Activated naive CD8-positive, alpha-beta T cell treated with anti-CD3 and anti-CD28 coated beads, Interleukin-2, amount 10 ng/mL, durations not matched to agents 7 days and 5 days (primary cell): ENCODE measurements around the gene CPVL. TPM values are rescaled to one million over a fixed set of nuclear protein-coding genes. Genes with fewer than 3 reads are reported as not detected.
"Not testable (repeated sequence)": the region's sequence is repeated elsewhere in the genome, so short reads cannot be mapped to it uniquely, and the experiment has no call there.

Experiments
- ATAC-seq: fragments of 150-1000 bp; cut with Tn5 transposase; one replicate; pipeline ENCODE4 v1.10.0; 2021; ENCODE audit warnings: low read depth, moderate library complexity
- POLR2A ChIA-PET: fragments of 350-600 bp; sonication (Branson Sonifier 250); formaldehyde crosslinking; loops from one replicate; lab custom pipeline; 2021; ENCODE audit warnings: antibody characterized with exemption; lab: Charles Lee
- DNase-seq: peaks from one replicate; pipeline ENCODE4 v3.0.0; 2021
- H3K27ac Mint-ChIP-seq: one replicate; pipeline ENCODE4 v1.8.0; 2022; ENCODE audit warnings: mild to moderate bottlenecking, mixed read lengths
- H3K27me3 Mint-ChIP-seq: one replicate; pipeline ENCODE4 v1.8.0; 2022; ENCODE audit warnings: mild to moderate bottlenecking, moderate library complexity, mixed read lengths
- H3K36me3 Mint-ChIP-seq: one replicate; pipeline ENCODE4 v1.8.0; 2021; ENCODE audit warnings: mild to moderate bottlenecking, mixed read lengths
- H3K4me1 Mint-ChIP-seq: one replicate; pipeline ENCODE4 v1.8.0; 2021; ENCODE audit warnings: mixed read lengths
- H3K4me3 Mint-ChIP-seq: one replicate; pipeline ENCODE4 v1.8.0; 2022; ENCODE audit warnings: mild to moderate bottlenecking, moderate library complexity, mixed read lengths
- H3K9me3 Mint-ChIP-seq: one replicate; pipeline ENCODE4 v1.8.0; 2021; ENCODE audit warnings: mixed read lengths
- total RNA-seq, 2 experiments: library from RNA; stranded (reverse); gene quantifications; one replicate each; pipeline ENCODE4 v1.2.3, GENCODE V29; 2021

The CPVL gene
- total RNA-seq, 2 experiments from 2014 or later: 0.75 to 1.2 TPM

GRCh38 chr7:29105752-29106668 is 40.3 kb downstream of the CPVL start:
- ATAC-seq: peak; percentile 56
- H3K4me1 Mint-ChIP-seq: peaks cover 3% of the 10 kb centered on the region

GRCh38 chr7:29105191-29105590 is 41.1 kb downstream of the CPVL start:
- no peak for DNase-seq
- Mint-ChIP-seq H3K36me3 (no peaks in the 10 kb centered on the region), H3K4me3 (no peak overlapping the region), H3K27me3 (peaks cover 13% of the 10 kb centered on the region), H3K9me3 (no peaks in the 10 kb centered on the region), H3K4me1 (peaks cover 3% of the 10 kb centered on the region), H3K27ac (no peak overlapping the region)
- POLR2A ChIA-PET: no interaction called here
- ATAC-seq: no peak

More at GRCh38 chr7:29105752-29106668, 40.3 kb downstream of the CPVL start:
- H3K27me3 Mint-ChIP-seq: peaks cover 20% of the 10 kb centered on the region
- no peak overlapping the region for H3K4me3 Mint-ChIP-seq
- POLR2A ChIA-PET: interaction anchor here (1.1 kb wide), 1 partner anchor 179 kb away, joined by 3 read pairs; no protein-coding TSS in a partner anchor
- H3K27ac Mint-ChIP-seq: no peak overlapping the region
- peak; percentile 30 for DNase-seq
- H3K9me3 Mint-ChIP-seq: no peaks in the 10 kb centered on the region
- H3K36me3 Mint-ChIP-seq: no peaks in the 10 kb centered on the region

GRCh38 chr7:29102558-29103151 is 43.7 kb downstream of the CPVL start:
- Mint-ChIP-seq H3K27me3 (peaks cover 4% of the 10 kb centered on the region), H3K4me3 (no peak overlapping the region), H3K36me3 (no peaks in the 10 kb centered on the region), H3K4me1 (peaks cover 3% of the 10 kb centered on the region), H3K27ac (no peak overlapping the region), H3K9me3 (no peaks in the 10 kb centered on the region)
- DNase-seq: peak; percentile 36
- POLR2A ChIA-PET: no interaction called here
- peak; percentile 45 for ATAC-seq

- Mint-ChIP-seq H3K36me3 (no peaks in the 10 kb centered on the region), H3K4me3 (no peak overlapping the region), H3K9me3 (no peaks in the 10 kb centered on the region), H3K27ac (no peak overlapping the region), H3K27me3 (peaks cover 4% of the 10 kb centered on the region), H3K4me1 (peaks cover 3% of the 10 kb centered on the region)
- no peak for DNase-seq
- ATAC-seq: no peak
- POLR2A ChIA-PET: no interaction called here
Observed at GRCh38 chr7:29100924-29101323, 45.4 kb downstream of the CPVL start.

- H3K36me3 Mint-ChIP-seq: no peaks in the 10 kb centered on the region
- H3K27ac Mint-ChIP-seq: no peak overlapping the region
- H3K9me3 Mint-ChIP-seq: no peaks in the 10 kb centered on the region
- H3K27me3 Mint-ChIP-seq: peaks cover 4% of the 10 kb centered on the region
- POLR2A ChIA-PET: no interaction called here
- DNase-seq (no peak), ATAC-seq (no peak)
- peaks cover 3% of the 10 kb centered on the region for H3K4me1 Mint-ChIP-seq
- no peak overlapping the region for H3K4me3 Mint-ChIP-seq
Observed at GRCh38 chr7:29099896-29100847, 46.2 kb downstream of the CPVL start.

- no peak for DNase-seq
- no peak overlapping the region for H3K27ac Mint-ChIP-seq
Observed at GRCh38 chr7:29096446-29096730, 49.9 kb downstream of the CPVL start.

GRCh38 chr7:29095631-29096445 is 50.5 kb downstream of the CPVL start:
- POLR2A ChIA-PET: no interaction called here
- Mint-ChIP-seq H3K27ac (no peak overlapping the region), H3K27me3 (peaks cover 18% of the 10 kb centered on the region), H3K4me3 (no peak overlapping the region), H3K4me1 (peaks cover 9% of the 10 kb centered on the region), H3K36me3 (no peaks in the 10 kb centered on the region), H3K9me3 (no peaks in the 10 kb centered on the region)
- DNase-seq: no peak
- no peak for ATAC-seq

More at GRCh38 chr7:29096446-29096730, 49.9 kb downstream of the CPVL start:
- Mint-ChIP-seq H3K9me3 (no peaks in the 10 kb centered on the region), H3K4me1 (peaks cover 3% of the 10 kb centered on the region), H3K27me3 (peaks cover 21% of the 10 kb centered on the region), H3K36me3 (no peaks in the 10 kb centered on the region), H3K4me3 (no peak overlapping the region)
- no peak for ATAC-seq
- POLR2A ChIA-PET: no interaction called here

GRCh38 chr7:29093091-29093490 is 53.2 kb downstream of the CPVL start:
- POLR2A ChIA-PET, H3K36me3 Mint-ChIP-seq, H3K27ac Mint-ChIP-seq, H3K4me3 Mint-ChIP-seq, H3K9me3 Mint-ChIP-seq, DNase-seq, ATAC-seq: not testable (repeated sequence)
- Mint-ChIP-seq H3K27me3 (peaks cover 21% of the 10 kb centered on the region), H3K4me1 (peaks cover 13% of the 10 kb centered on the region)

- Mint-ChIP-seq H3K27ac (peak overlapping the region; percentile 85), H3K9me3 (no peaks in the 10 kb centered on the region), H3K4me1 (peaks cover 13% of the 10 kb centered on the region), H3K4me3 (peak overlapping the region; percentile 75), H3K27me3 (peaks cover 21% of the 10 kb centered on the region), H3K36me3 (no peaks in the 10 kb centered on the region)
- DNase-seq: no peak
- POLR2A ChIA-PET: interaction anchor here (0.6 kb wide), 1 partner anchor 65 kb away, joined by 3 read pairs; no protein-coding TSS in a partner anchor
- ATAC-seq: peak; percentile 88
Observed at GRCh38 chr7:29091715-29092114, 54.6 kb downstream of the CPVL start.

GRCh38 chr7:29090836-29091601 is 55.3 kb downstream of the CPVL start:
- DNase-seq: no peak
- POLR2A ChIA-PET: no interaction called here
- Mint-ChIP-seq H3K4me1 (peaks cover 13% of the 10 kb centered on the region), H3K27me3 (peaks cover 21% of the 10 kb centered on the region), H3K36me3 (no peaks in the 10 kb centered on the region), H3K4me3 (peak overlapping the region; percentile 75), H3K27ac (peak overlapping the region; percentile 85), H3K9me3 (no peaks in the 10 kb centered on the region)
- peak; percentile 43 for ATAC-seq

GRCh38 chr7:29090151-29090805 is 56.1 kb downstream of the CPVL start:
- Mint-ChIP-seq H3K27me3 (peaks cover 21% of the 10 kb centered on the region), H3K4me1 (peaks cover 13% of the 10 kb centered on the region), H3K4me3 (peak overlapping the region; percentile 75), H3K9me3 (no peaks in the 10 kb centered on the region), H3K27ac (no peak overlapping the region), H3K36me3 (no peaks in the 10 kb centered on the region)
- POLR2A ChIA-PET: no interaction called here
- ATAC-seq: no peak
- DNase-seq: no peak

GRCh38 chr7:29087840-29088170 is 58.5 kb downstream of the CPVL start:
- Mint-ChIP-seq H3K27me3 (peaks cover 22% of the 10 kb centered on the region), H3K4me1 (peaks cover 15% of the 10 kb centered on the region), H3K36me3 (no peaks in the 10 kb centered on the region), H3K4me3 (no peak overlapping the region), H3K9me3 (no peaks in the 10 kb centered on the region), H3K27ac (no peak overlapping the region)
- POLR2A ChIA-PET: no interaction called here
- ATAC-seq (no peak), DNase-seq (no peak)
